Liver (tissue), 9 donors: ENCODE results near the gene BMAL2. TPM values are rescaled to one million over a fixed set of nuclear protein-coding genes. Genes with fewer than 3 reads are reported as not detected.

ENCODE experiments used
- DNase-seq: peaks from one replicate; pipeline ENCODE4 v3.0.0-alpha.2; 2017; ENCODE audit warnings: low spot score
- H3K27ac ChIP-seq, 2 donors: one replicate each; pipeline ENCODE4 v1.7.0; 2013; ENCODE audit warnings: inconsistent platforms in 2 of 2, low read length in 2 of 2, control low read depth in 1 of 2, low read depth in 1 of 2, mild to moderate bottlenecking in 1 of 2
- H3K27me3 ChIP-seq, 4 donors: one replicate each; pipeline versions ENCODE4 v1.6.1 to v1.7.0; 2013; ENCODE audit warnings: low read length in 3 of 4, inconsistent platforms in 1 of 4, mild to moderate bottlenecking in 1 of 4, moderate library complexity in 1 of 4; ENCODE audit not compliant: control insufficient read depth in 4 of 4, insufficient read depth in 4 of 4
- H3K36me3 ChIP-seq, 4 donors: one replicate each; pipeline versions ENCODE4 v1.6.1 to v1.7.0; 2013; ENCODE audit warnings: low read length in 3 of 4, mild to moderate bottlenecking in 3 of 4, low read depth in 1 of 4, moderate library complexity in 1 of 4; ENCODE audit not compliant: control insufficient read depth in 4 of 4, insufficient read depth in 3 of 4
- H3K4me1 ChIP-seq, 4 donors: one replicate each; pipeline versions ENCODE4 v1.6.1 to v1.7.0; 2013; ENCODE audit warnings: low read length in 3 of 4, mild to moderate bottlenecking in 3 of 4, moderate library complexity in 1 of 4; ENCODE audit not compliant: control insufficient read depth in 4 of 4, insufficient read depth in 4 of 4
- H3K4me3 ChIP-seq, 3 donors: one replicate each; pipeline versions ENCODE4 v1.6.1 to v1.7.0; 2013; ENCODE audit warnings: low read length in 3 of 3, control low read depth in 1 of 3, low read depth in 1 of 3, mild to moderate bottlenecking in 1 of 3
- H3K9ac ChIP-seq, 2 donors: one replicate each; pipeline ENCODE4 v1.7.0; 2013; ENCODE audit warnings: low read length in 2 of 2, mild to moderate bottlenecking in 2 of 2, moderate library complexity in 2 of 2, control low read depth in 1 of 2, low read depth in 1 of 2
- H3K9me3 ChIP-seq, 4 donors: one replicate each; pipeline versions ENCODE4 v1.6.1 to v1.7.0; 2013; ENCODE audit warnings: low read length in 3 of 4; ENCODE audit not compliant: control insufficient read depth in 4 of 4
- EGR1 ChIP-seq, 2 donors: IDR thresholded peaks; 2 replicates each; pipeline ENCODE4 v1.6.1; 2016 to 2018; ENCODE audit warnings: antibody characterized with exemption in 2 of 2, low read depth in 2 of 2
- FOXA1 ChIP-seq: IDR thresholded peaks from 2 replicates; pipeline ENCODE4 v1.6.1; 2016; ENCODE audit warnings: antibody characterized with exemption
- FOXA2 ChIP-seq: IDR thresholded peaks from 2 replicates; pipeline ENCODE4 v1.6.1; 2016; ENCODE audit warnings: antibody characterized with exemption
- GABPA ChIP-seq, 2 donors: IDR thresholded peaks in 1 of 2; conservative IDR thresholded peaks in 1 of 2; 2 replicates each; pipeline ENCODE4 v1.6.1; 2016; ENCODE audit warnings: antibody characterized with exemption in 2 of 2, mild to moderate bottlenecking in 1 of 2, moderate library complexity in 1 of 2
- HNF4A ChIP-seq, 2 donors: conservative IDR thresholded peaks; 2 replicates each; pipeline ENCODE4 v1.6.1; 2016; ENCODE audit warnings: antibody characterized with exemption in 2 of 2, mild to moderate bottlenecking in 2 of 2
- HNF4G ChIP-seq: IDR thresholded peaks from 2 replicates; pipeline ENCODE4 v1.6.1; 2016; ENCODE audit warnings: antibody characterized with exemption
- JUND ChIP-seq, 2 donors: IDR thresholded peaks; 2 replicates each; pipeline ENCODE4 v1.6.1; 2016; ENCODE audit warnings: antibody characterized with exemption in 2 of 2
- NR2F2 ChIP-seq: IDR thresholded peaks from 2 replicates; pipeline ENCODE4 v1.6.1; 2016; ENCODE audit warnings: antibody characterized with exemption
- RXRA ChIP-seq, 2 donors: IDR thresholded peaks; 2 replicates each; pipeline ENCODE4 v1.6.1; 2017 to 2018; ENCODE audit warnings: antibody characterized with exemption in 2 of 2, mild to moderate bottlenecking in 1 of 2
- SP1 ChIP-seq: IDR thresholded peaks from 2 replicates; pipeline ENCODE4 v1.6.1; 2018; ENCODE audit warnings: antibody characterized with exemption, mild to moderate bottlenecking
- TAF1 ChIP-seq: conservative IDR thresholded peaks from 2 replicates; pipeline ENCODE4 v1.6.1; 2016; ENCODE audit warnings: antibody characterized with exemption, mild to moderate bottlenecking
- YY1 ChIP-seq: IDR thresholded peaks from 2 replicates; pipeline ENCODE4 v1.6.1; 2016; ENCODE audit warnings: antibody characterized with exemption, mild to moderate bottlenecking
- WGBS: extraction: QIAGEN DNeasy Blood & Tissue Kit; methylation state at CpG from one replicate; pipeline ENCODE4 v1.1.7; 2013; 5-methylcytosine and 5-hydroxymethylcytosine counted together
- polyA plus RNA-seq, 2 donors: library from polyadenylated mRNA; stranded (reverse) in 1 of 2; unstranded in 1 of 2; fragments of 200-250 nt in 1 of 2; fragments of >200 nt in 1 of 2; fragmentation: Nextera tagmentation in 1 of 2; extraction: Ambion mirVana in 1 of 2; gene quantifications; one replicate each; pipeline versions ENCODE4 v1.2.1 to v1.2.3, GENCODE V29; 2013 to 2015
- total RNA-seq, 2 donors: library from RNA; depleted of rRNA; stranded (reverse); fragments of >200 nt; gene quantifications; one replicate each; pipeline ENCODE4 v1.2.3, GENCODE V29; 2014
- TF ChIP-seq, protein P1 (sequence below): IDR thresholded peaks from 2 replicates; pipeline ENCODE4 v1.6.1; 2016; ENCODE audit warnings: antibody characterized with exemption
- TF ChIP-seq, protein P2 (sequence below): IDR thresholded peaks from 2 replicates; pipeline ENCODE4 v1.6.1; 2016; ENCODE audit warnings: antibody characterized with exemption
- TF ChIP-seq, protein P3 (sequence below): IDR thresholded peaks from 2 replicates; pipeline ENCODE4 v1.6.1; 2016; ENCODE audit warnings: antibody characterized with exemption
- TF ChIP-seq, protein P4 (sequence below): fragments of 150-350 bp; IDR thresholded peaks from 2 replicates; pipeline ENCODE4 v1.5.1; 2017; ENCODE audit warnings: improper control_type of control experiment, low read depth, low read length; ENCODE audit not compliant: missing input control
- TF ChIP-seq, protein P5 (sequence below): IDR thresholded peaks from 2 replicates; pipeline ENCODE4 v1.6.1; 2016; ENCODE audit warnings: antibody characterized with exemption, mild to moderate bottlenecking
- donor health status: healthy.
- donor health status: healthy.
- donor health status: healthy.
- donor health status: healthy.
- donor health status: healthy.

BMAL2 gene
- total and polyA plus RNA-seq, 4 donors, result 1.4 to 4.4 (median 1.7) TPM

DNA sequence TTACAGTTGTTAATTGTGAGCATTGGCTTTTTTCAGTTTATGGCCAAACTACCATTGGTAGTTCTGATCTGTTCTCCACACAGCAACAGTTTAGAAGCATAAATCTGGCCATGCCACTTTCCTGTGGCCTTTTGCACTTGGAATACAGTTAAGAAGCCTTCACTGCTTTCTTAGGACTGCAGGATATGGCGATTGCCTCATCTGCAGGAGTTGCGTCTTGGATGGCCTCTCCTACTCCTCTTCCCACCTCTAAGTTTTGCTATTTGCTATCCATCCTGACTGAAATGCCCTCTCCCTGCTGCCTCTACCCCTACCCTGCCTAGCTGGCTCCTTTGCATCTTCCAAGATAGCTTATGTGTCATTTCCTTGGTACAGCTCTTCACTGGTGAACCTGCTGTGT lies 12.8 kb upstream of the BMAL2 start:
- Histone ChIP-seq H3K9ac (no peak overlapping the region), H3K4me1 (peaks cover 0 to 5% (median under 1%) of the 10 kb centered on the region in 4 donors), H3K27me3 (no peaks in the 10 kb centered on the region), H3K27ac (no peak overlapping the region), H3K36me3 (peaks cover 4 to 37% (median 23%) of the 10 kb centered on the region in 4 donors), H3K9me3 (no peaks in the 10 kb centered on the region), H3K4me3 (no peak overlapping the region)
- DNase-seq, result no peak
- WGBS, result 92% methylated on average over 2 of the region's 2 CpGs
- TF ChIP-seq, protein P1, sequence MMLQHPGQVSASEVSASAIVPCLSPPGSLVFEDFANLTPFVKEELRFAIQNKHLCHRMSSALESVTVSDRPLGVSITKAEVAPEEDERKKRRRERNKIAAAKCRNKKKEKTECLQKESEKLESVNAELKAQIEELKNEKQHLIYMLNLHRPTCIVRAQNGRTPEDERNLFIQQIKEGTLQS, result no peak
- TF ChIP-seq HNF4G, result no peak
- TF ChIP-seq FOXA2, result no peak
- TF ChIP-seq NR2F2, result no peak
- TF ChIP-seq RXRA (IDR thresholded peaks at IDR 0.05), result no peak
- TF ChIP-seq, protein P2, sequence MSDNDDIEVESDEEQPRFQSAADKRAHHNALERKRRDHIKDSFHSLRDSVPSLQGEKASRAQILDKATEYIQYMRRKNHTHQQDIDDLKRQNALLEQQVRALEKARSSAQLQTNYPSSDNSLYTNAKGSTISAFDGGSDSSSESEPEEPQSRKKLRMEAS, result no peak
- TF ChIP-seq, protein P3, sequence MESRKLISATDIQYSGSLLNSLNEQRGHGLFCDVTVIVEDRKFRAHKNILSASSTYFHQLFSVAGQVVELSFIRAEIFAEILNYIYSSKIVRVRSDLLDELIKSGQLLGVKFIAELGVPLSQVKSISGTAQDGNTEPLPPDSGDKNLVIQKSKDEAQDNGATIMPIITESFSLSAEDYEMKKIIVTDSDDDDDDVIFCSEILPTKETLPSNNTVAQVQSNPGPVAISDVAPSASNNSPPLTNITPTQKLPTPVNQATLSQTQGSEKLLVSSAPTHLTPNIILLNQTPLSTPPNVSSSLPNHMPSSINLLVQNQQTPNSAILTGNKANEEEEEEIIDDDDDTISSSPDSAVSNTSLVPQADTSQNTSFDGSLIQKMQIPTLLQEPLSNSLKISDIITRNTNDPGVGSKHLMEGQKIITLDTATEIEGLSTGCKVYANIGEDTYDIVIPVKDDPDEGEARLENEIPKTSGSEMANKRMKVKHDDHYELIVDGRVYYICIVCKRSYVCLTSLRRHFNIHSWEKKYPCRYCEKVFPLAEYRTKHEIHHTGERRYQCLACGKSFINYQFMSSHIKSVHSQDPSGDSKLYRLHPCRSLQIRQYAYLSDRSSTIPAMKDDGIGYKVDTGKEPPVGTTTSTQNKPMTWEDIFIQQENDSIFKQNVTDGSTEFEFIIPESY, result no peak
- TF ChIP-seq SP1, result no peak
- no peak for TF ChIP-seq HNF4A (conservative IDR thresholded peaks at IDR 0.05)
- no peak for TF ChIP-seq YY1
- TF ChIP-seq, protein P4, sequence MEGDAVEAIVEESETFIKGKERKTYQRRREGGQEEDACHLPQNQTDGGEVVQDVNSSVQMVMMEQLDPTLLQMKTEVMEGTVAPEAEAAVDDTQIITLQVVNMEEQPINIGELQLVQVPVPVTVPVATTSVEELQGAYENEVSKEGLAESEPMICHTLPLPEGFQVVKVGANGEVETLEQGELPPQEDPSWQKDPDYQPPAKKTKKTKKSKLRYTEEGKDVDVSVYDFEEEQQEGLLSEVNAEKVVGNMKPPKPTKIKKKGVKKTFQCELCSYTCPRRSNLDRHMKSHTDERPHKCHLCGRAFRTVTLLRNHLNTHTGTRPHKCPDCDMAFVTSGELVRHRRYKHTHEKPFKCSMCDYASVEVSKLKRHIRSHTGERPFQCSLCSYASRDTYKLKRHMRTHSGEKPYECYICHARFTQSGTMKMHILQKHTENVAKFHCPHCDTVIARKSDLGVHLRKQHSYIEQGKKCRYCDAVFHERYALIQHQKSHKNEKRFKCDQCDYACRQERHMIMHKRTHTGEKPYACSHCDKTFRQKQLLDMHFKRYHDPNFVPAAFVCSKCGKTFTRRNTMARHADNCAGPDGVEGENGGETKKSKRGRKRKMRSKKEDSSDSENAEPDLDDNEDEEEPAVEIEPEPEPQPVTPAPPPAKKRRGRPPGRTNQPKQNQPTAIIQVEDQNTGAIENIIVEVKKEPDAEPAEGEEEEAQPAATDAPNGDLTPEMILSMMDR, result no peak
- TF ChIP-seq, protein P5, sequence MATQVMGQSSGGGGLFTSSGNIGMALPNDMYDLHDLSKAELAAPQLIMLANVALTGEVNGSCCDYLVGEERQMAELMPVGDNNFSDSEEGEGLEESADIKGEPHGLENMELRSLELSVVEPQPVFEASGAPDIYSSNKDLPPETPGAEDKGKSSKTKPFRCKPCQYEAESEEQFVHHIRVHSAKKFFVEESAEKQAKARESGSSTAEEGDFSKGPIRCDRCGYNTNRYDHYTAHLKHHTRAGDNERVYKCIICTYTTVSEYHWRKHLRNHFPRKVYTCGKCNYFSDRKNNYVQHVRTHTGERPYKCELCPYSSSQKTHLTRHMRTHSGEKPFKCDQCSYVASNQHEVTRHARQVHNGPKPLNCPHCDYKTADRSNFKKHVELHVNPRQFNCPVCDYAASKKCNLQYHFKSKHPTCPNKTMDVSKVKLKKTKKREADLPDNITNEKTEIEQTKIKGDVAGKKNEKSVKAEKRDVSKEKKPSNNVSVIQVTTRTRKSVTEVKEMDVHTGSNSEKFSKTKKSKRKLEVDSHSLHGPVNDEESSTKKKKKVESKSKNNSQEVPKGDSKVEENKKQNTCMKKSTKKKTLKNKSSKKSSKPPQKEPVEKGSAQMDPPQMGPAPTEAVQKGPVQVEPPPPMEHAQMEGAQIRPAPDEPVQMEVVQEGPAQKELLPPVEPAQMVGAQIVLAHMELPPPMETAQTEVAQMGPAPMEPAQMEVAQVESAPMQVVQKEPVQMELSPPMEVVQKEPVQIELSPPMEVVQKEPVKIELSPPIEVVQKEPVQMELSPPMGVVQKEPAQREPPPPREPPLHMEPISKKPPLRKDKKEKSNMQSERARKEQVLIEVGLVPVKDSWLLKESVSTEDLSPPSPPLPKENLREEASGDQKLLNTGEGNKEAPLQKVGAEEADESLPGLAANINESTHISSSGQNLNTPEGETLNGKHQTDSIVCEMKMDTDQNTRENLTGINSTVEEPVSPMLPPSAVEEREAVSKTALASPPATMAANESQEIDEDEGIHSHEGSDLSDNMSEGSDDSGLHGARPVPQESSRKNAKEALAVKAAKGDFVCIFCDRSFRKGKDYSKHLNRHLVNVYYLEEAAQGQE, result no peak
- no peak for TF ChIP-seq TAF1
- no peak for TF ChIP-seq JUND (IDR thresholded peaks at IDR 0.05)
- no peak for TF ChIP-seq GABPA (IDR thresholded peaks at IDR 0.05 in 1 of 2, conservative IDR thresholded peaks at IDR 0.05 in 1 of 2)
- TF ChIP-seq EGR1 (IDR thresholded peaks at IDR 0.05; ENCODE audit: low read depth in 2 of 2), result no peak

DNA sequence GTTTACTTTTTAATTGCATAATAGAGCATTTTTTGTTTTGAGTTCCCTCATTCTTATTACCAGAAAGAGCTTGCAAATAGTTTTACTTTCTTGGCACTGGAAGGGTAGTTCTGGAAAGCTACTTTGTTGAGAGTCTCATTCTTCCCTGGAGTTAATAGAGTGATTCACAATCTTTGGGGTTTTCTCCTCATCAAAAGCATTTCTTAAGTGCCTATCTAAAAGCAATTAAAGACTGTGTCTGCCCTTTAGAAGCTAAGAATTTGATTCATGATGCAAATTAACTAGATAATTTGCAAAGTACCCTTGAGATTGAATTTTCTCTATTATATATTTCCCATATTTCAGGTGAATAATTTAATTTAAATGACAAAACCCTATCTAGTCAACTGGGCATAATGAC lies 8.1 kb upstream of the BMAL2 start:
- Histone ChIP-seq H3K4me3 (no peak overlapping the region), H3K9ac (no peak overlapping the region), H3K27me3 (no peaks in the 10 kb centered on the region), H3K9me3 (no peaks in the 10 kb centered on the region), H3K27ac (no peak overlapping the region), H3K4me1 (peaks cover 0 to 5% (median under 1%) of the 10 kb centered on the region in 4 donors), H3K36me3 (peaks cover 4 to 24% (median 14%) of the 10 kb centered on the region in 4 donors)
- no peak for DNase-seq
- TF ChIP-seq TAF1 (no peak), EGR1 (IDR thresholded peaks at IDR 0.05; ENCODE audit: low read depth in 2 of 2) (no peak), SP1 (no peak), HNF4A (conservative IDR thresholded peaks at IDR 0.05) (no peak), GABPA (IDR thresholded peaks at IDR 0.05 in 1 of 2, conservative IDR thresholded peaks at IDR 0.05 in 1 of 2) (no peak), NR2F2 (no peak), RXRA (IDR thresholded peaks at IDR 0.05) (no peak), FOXA1 (no peak)
- TF ChIP-seq, protein P4, result no peak
- TF ChIP-seq, protein P1, result no peak
- TF ChIP-seq, protein P5, result no peak
